Activated T-cell treated with anti-CD3 and anti-CD28 coated beads for 24 hours (primary cell): ENCODE data around the gene TEX29.

Source experiments
- DNase-seq: peaks from one replicate; pipeline ENCODE4 v3.0.0-alpha.2; 2020; ENCODE audit warnings: low read depth

Gene TEX29

DNA sequence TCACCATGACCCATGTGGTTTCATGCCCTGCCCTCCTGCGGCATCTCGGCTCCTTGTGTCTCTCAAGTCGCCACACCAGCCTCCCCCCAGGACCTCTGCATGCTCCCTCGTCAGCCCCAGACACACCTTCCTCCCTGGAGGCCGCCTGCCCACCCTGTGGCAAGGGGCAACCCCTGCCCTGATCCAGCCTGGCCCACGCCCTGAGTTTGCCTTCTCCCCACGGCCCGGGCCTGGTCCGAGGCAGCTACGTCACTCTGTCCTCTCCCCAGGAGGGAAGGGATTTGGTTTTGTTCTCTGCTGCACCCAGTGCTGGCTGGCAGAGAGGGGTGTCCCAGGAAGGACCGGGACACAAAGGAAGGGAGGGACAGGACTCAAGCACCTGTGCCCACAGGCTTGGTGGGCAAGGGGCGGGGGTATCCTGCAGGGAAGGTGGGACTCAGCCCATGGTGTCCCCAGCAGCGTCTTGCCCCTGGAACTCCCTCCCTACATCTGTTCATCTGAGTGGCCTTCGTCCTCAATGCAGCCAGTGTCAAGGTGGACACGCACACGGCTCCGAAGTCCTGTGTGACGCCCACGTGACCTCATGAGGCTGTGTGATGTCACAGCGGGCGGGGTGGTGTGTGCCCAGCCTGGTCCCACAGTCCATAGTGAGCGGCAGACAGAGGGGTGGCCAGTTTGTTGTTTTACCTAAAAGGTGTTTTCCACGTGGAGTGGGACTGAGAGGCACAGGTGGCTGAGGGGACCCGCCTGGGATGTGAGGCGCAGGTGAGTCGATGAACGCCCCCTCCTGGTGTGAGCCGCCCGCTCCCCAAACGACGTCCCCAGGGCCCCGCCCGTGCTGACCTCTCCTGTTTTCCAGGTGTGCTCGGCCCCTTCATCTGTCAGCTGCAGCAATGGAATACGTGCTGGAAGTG lies at the start of gene TEX29:
Gene TEX29 (plus strand): TSS at position 645 of the 914 bp plus-strand sequence. CDS start 249 bp downstream, at position 894.
- no peak for DNase-seq

DNA sequence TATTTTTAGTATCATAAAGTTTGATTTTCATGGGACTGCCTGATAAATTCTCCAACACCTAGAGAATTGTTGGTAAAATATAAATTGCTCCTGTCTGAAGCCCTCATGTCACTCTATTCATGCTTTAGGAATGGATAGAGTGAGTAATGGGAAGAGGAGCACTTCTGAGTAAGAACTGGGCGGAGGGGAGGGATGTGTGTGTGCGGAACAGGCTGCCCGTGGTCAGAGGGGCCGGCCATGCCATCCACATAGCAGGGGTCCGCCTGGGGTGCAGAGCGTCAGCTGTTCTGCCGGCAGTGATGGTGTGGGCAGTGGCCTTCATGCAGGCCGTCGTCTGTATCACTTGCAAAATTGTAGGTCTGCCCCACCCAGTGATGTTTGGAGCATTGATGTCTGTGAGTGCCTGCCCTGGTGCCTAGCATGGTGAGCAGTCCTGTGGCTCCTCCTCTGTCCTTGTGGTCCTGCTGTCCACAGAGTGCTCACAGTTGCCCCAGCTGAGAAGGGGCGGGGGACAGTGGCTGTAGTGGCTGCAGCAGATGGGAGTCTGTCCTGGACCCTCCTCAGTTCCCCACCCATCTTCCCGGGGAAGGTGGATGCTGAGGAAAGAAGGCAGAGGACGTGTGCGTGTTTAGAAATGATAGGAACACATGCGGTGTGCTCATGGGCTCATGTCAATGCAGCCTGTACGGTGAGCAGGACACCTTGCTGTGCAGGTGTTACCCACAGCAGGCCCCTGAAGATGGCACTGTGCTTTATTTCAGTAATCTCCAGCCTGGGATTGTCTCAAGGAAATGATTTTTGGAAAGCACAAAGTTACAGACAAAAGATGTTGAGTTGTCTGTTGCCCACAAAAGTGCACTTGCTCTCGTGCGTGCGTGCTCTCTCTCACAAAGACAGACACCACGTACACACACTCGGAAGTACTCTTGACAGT lies 49.4 kb upstream of the TEX29 start:
- no peak for DNase-seq

- DNase-seq, result no peak
Observed at GRCh38 chr13:111272117-111272516, 48.3 kb upstream of the TEX29 start.

DNA sequence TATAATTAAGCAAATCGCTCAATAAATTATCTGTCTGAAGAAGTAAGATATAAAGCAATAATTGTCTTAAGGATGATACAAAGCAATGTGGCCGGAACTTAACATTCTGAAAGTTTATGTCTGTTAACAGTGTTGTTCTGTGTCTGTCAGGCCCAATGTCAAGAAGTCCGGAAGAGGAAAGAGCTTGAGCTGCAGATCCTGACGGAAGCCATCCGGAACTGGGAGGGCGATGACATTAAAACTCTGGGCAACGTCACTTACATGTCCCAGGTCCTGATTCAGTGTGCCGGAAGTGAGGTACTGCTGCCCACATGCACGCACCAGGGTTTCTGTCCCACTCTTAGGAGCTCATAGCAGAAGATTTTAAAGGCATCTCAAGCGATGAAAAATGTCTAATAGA lies 45.1 kb upstream of the TEX29 start:
- DNase-seq, result no peak

- no peak for DNase-seq
Observed at GRCh38 chr13:111275995-111276618, 44.3 kb upstream of the TEX29 start.

- no peak for DNase-seq
Observed at GRCh38 chr13:111278258-111278657, 42.2 kb upstream of the TEX29 start.

- no peak for DNase-seq
Observed at GRCh38 chr13:111278743-111279652, 41.4 kb upstream of the TEX29 start.

GRCh38 chr13:111280226-111280625 lies 40.2 kb upstream of the TEX29 start:
- no peak for DNase-seq

GRCh38 chr13:111280681-111281585 lies 39.5 kb upstream of the TEX29 start:
- DNase-seq, result no peak

DNA sequence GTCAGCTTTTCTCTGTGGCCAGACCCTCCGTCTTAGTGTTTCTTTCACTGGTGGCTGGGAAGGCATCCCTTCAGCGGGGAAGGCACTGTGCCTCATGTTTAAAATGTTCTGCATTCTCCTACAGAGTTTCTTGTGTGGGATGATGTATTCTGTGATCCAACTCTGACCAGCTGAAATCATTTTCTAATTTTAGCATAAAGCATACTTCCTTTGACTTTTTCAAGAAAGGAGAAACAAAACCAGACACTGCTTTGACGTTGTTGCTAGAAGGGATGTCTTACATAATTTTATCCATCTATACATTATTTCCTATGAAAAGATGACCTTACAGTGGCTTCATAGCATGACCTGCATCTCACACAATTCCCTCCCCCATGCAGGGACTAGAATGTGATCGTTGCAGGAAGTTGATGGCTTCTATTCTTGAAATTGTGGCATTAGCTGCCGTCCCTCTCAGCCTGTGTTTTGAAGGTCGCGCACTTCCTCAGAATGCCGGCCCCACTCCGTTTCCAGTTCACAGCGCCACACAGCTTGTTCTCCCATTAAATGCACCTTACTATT lies 38.6 kb upstream of the TEX29 start:
- no peak for DNase-seq

GRCh38 chr13:111282425-111282824 lies 38.0 kb upstream of the TEX29 start:
- DNase-seq, result no peak

DNA sequence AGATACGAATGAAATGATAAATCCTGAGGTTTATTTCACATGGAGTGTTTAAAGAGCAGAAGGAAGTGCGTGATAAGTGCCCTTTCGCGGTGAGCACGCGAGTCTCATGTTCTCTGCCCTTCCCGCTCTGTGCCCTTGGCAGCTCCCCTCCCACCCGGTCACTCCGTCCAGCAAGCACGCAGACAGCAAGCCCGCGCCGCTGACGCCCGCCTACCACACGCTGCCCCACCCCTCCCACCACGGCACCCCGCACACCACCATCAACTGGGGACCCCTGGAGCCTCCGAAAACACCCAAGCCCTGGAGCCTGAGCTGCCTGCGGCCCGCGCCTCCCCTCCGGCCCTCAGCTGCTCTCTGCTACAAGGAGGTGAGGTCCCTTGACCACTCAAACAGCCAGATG lies 37.4 kb upstream of the TEX29 start:
- DNase-seq, result no peak

GRCh38 chr13:111283457-111283856 lies 37.0 kb upstream of the TEX29 start:
- DNase-seq, result no peak

DNA sequence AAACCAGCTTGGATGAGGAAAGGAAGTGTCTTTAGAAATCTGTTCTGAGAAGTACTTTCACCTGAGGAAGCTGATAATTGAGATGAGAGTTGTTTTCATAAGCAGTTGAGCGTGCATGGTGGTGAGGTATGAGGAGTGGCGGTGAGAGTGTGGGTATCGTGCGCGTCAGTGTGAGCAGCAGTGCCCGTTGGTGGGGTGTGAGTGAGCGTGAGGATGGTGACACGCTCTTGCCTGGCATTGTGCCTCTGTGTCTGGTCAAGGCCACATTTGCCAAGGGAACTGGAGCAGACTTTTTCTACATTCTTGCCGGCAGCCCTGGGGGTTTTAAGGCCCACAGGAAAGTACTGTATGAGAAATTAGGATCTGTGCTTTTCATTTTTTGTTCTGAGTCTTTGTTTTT lies 36.5 kb upstream of the TEX29 start:
- no peak for DNase-seq

GRCh38 chr13:111284565-111284964 lies 35.9 kb upstream of the TEX29 start:
- DNase-seq, result no peak

GRCh38 chr13:111286162-111286561 lies 34.3 kb upstream of the TEX29 start:
- no peak for DNase-seq

GRCh38 chr13:111286749-111287148 lies 33.7 kb upstream of the TEX29 start:
- DNase-seq, result no peak

DNA sequence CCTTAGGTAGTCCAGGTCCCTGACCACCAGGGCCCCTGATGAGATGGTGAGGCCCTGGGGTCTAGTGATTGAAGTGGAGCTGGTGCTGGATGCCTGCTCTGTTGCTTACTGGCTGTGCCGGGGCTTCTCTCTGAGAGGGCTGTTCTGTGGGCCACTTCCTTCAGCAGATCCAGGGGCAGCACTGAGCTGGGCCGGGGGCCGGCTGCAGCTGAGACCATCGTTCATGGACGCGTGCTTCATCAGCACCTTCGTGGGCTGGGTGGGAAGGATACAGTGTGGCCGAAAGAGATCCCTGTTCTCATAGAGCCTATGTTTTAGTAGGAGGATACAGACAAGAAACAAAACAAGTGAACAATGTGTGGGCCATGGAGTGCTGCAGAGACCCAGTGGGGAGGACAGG lies 33.2 kb upstream of the TEX29 start:
- no peak for DNase-seq

GRCh38 chr13:111288276-111288675 lies 32.2 kb upstream of the TEX29 start:
- DNase-seq, result no peak

DNA sequence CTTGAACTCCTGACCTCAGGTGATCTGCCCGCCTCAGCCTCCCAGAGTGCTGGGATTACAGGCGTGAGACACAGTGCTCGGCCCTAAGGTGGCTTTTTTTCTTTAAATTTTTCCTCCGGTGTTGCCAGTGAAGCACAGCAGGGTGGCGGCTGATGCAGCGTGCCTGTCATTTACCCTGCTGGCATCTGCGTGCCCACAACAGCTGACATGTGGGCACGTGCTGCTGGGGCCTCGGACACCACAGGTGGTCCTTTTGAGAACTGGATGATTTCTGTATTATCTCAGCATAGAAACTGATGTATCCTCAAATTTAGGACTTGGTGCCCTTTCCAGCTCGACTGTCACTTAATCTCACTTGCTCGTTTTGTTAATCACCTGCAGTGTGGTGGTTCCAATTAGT lies 31.2 kb upstream of the TEX29 start:
- no peak for DNase-seq
